Neural progenitor cell (in vitro differentiated cells): ENCODE results near the gene RTN4RL2.

Experiments
- EZH2 ChIP-seq: fragments of 200-600 bp; sonication (generic); IDR thresholded peaks from 2 replicates; pipeline ENCODE4 v1.6.1; 2017; ENCODE audit warnings: antibody characterized with exemption, mild to moderate bottlenecking, moderate library complexity
- EZH2phosphoT487 ChIP-seq: fragments of 200-600 bp; sonication (generic); IDR thresholded peaks from 2 replicates; pipeline ENCODE4 v1.6.1; 2017; ENCODE audit warnings: antibody characterized with exemption

GRCh38 chr11:57414612-57415212 lies 45.6 kb upstream of the RTN4RL2 start:
- no peak for TF ChIP-seq EZH2
- TF ChIP-seq EZH2phosphoT487, result no peak
